RKO (cell line): Measurements from ENCODE around the gene HSPB6.
A peak's percentile ranks its signal among the peaks of the same experiment; 100 is the strongest.

ENCODE experiments used
- DNase-seq: peaks from one replicate; pipeline ENCODE4 v3.0.0-alpha.2; 2016; ENCODE audit warnings: low spot score

HSPB6 gene

GRCh38 chr19:35767288-35768081 is 10.7 kb upstream of the HSPB6 start:
- DNase-seq, result no peak

GRCh38 chr19:35766571-35767104 is 9.8 kb upstream of the HSPB6 start:
- no peak for DNase-seq

GRCh38 chr19:35764432-35765315 is 7.8 kb upstream of the HSPB6 start:
- no peak for DNase-seq

GRCh38 chr19:35760711-35761349 is 4.0 kb upstream of the HSPB6 start:
- no peak for DNase-seq

- no peak for DNase-seq
Observed at GRCh38 chr19:35759697-35760096, 2.9 kb upstream of the HSPB6 start.

- peak; percentile 100 for DNase-seq
Observed at GRCh38 chr19:35757749-35758608, 1.1 kb upstream of the HSPB6 start, which contains the start of gene PROSER3. Gene PROSER3 (plus strand): TSS chr19:35758176. CDS start chr19:35758216, 40 bp downstream.

GRCh38 chr19:35757231-35757748 is 461 bp upstream of the HSPB6 start:
- peak; percentile 83 for DNase-seq

DNA sequence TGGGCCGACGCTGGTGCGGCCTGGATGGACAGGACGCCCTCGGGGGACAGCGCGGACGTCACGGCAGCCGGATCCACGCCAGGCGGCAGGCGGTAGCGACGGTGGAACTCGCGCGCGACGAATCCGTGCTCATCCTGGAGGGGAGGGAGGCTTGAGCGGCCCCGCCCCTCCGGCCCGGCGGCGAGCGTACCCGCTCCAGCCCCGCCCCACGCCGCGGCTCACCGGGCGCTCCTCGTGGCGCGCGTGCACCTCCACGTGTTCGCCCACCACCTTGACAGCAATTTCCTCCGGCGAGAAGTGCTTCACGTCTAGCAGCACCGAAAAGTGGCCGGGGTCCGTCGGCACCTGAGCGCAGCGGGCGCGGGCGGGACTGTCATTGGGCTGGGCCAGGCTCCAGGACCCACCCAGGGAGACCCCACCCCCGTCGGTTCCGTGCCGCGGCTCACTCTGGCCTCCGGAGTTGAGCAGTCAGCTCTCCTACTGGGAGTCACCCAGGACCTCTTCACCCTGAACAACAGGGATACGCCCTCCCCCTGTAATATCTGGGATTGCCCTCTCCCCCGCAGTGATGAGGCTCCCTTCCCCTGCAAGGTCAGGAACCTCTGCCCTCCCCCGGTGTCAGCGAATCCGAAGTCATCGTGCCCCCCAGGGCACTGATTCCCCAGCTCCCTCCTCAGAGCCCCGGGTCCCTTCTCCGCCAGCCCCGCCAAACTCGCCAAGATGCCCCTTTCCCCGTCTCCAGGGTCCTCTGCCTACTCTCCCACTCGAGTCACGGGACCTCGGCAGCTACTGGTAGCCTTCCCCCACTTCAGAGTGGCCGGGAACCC is 1.1 kb downstream of the HSPB6 start:
- DNase-seq, result no peak

- no peak for DNase-seq
Observed at GRCh38 chr19:35755131-35755549, 1.7 kb downstream of the HSPB6 start.

- DNase-seq, result no peak
Observed at GRCh38 chr19:35754370-35755130, 2.3 kb downstream of the HSPB6 start.

GRCh38 chr19:35753634-35754369 is 3.0 kb downstream of the HSPB6 start:
- no peak for DNase-seq

- DNase-seq, result no peak
Observed at GRCh38 chr19:35752746-35753350, 4.0 kb downstream of the HSPB6 start.

DNA sequence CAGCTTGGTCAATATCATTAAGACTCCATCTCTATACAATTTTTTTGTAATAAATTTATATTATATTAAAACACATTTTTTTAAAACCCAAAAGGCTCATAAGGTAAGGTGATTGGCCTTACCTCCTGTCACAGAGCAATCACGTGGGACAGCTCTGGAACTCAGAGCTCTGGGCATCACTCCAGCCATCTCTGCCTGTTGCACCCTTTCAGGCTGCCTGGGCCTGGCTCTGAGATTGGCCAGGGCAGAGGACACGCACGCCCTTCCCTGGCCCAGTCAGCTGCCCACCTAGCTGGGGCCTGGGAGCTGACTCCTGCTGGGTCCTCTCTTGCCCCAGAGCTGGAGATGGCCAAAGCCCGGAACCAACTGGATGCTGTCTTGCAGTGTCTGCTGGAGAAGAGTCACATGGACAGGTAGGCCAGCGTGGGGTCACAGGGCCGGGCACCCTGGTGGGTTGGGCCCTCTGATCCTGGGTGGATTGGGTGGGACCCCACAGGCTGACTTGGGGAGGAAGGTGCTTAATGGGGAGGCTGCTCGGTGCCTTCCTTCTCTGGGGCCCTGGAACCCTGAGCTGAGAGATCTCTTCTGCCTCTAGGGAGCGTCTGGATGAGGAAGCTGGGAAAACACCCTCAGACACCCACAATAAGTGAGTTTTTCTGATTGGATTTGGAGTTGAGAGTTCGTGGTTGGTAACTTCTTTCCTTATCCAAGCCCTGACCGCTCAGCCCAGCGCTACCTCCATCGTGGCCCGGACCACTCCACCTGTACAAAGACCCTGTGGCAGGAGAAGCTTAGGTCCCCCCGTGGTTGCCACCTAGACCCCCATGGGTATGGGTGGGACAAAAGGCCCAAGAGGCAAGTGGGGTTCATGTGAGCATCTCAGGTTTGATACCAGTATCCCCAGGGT is 4.7 kb downstream of the HSPB6 start:
- DNase-seq, result no peak

DNA sequence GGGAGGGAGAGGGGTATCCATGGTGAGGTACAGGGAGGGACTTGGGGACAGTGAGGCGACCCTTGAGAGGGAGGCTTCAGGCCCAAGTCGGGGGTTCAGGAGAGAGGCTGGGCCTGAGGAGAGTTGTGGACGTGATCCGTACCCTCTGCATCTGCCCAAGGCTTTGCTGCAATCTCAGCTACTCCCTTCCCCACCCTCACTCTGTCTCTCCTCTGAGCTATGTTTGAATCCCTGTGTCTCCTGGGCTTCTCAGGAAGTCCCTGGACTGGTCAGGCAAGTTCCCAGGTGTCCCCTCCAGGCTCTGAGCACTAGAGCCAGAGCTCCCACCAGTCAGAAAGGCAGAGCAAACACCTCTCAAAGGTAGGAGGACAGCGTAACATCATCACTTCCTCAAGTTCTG is 6.7 kb downstream of the HSPB6 start:
- no peak for DNase-seq

- peak; percentile 98 for DNase-seq
Observed at GRCh38 chr19:35748106-35749020, 8.5 kb downstream of the HSPB6 start, which contains the start of gene LIN37. Gene LIN37 (plus strand): TSS chr19:35748576. CDS start chr19:35748725, 149 bp downstream.

- no peak for DNase-seq
Observed at GRCh38 chr19:35746531-35746930, 10.3 kb downstream of the HSPB6 start.
